Activated CD4-positive, alpha-beta T cell treated with anti-CD3 and anti-CD28 coated beads, Interleukin-2, amount 10 ng/mL, durations not matched to agents 7 days and 5 days (primary cell): ENCODE data around the gene TMPRSS2. TPM values are rescaled to one million over a fixed set of nuclear protein-coding genes. Genes with fewer than 3 reads are reported as not detected.

Experiments used
- total RNA-seq, 2 experiments: library from RNA; stranded (reverse); gene quantifications; one replicate each; pipeline ENCODE4 v1.2.3, GENCODE V29; 2021

TMPRSS2 gene
- total RNA-seq, 2 experiments from 2014 or later: not detected

Other genes with a start within 250 kb of the TMPRSS2 start
- not detected for gene FAM3B, start 191.4 kb downstream of the TMPRSS2 start, total RNA-seq
- gene MX2, start 146.1 kb downstream of the TMPRSS2 start, total RNA-seq: 100 to 1,000 TPM; 108 to 117 TPM
- 100 to 1,000 TPM; 722 to 723 TPM for gene MX1, start 81.9 kb downstream of the TMPRSS2 start, total RNA-seq